ENCODE measurements around the gene HDGFL3. TPM values are rescaled to one million over a fixed set of nuclear protein-coding genes. Genes with fewer than 3 reads are reported as not detected.

Gene HDGFL3
- total RNA-seq, 1 experiment from 2014 or later: 34.1 TPM

- ATAC-seq: no peak
These were observed 95.2 kb downstream of the HDGFL3 start for GRCh38 chr15:83112233-83112955.

GRCh38 chr15:83111149-83111548, 96.5 kb downstream of the HDGFL3 start:
- POLR2A ChIA-PET: no interaction called here
- Histone ChIP-seq H3K36me3 (ENCODE audit: control insufficient read depth, insufficient read depth, low read length) (no peaks in the 10 kb centered on the region), H3K27ac (ENCODE audit: low read length) (no peak overlapping the region), H3K27me3 (ENCODE audit: control insufficient read depth, insufficient read depth, low read length) (no peaks in the 10 kb centered on the region), H3K9me3 (ENCODE audit: control insufficient read depth, insufficient read depth, low read depth, low read length) (no peaks in the 10 kb centered on the region), H3K4me3 (ENCODE audit: low read depth in 2 of 2, low read length in 2 of 2) (no peak overlapping the region), H3K4me1 (ENCODE audit: control insufficient read depth, insufficient read depth, low read length) (no peaks in the 10 kb centered on the region)
- DNase-seq (ENCODE audit: low read depth, low spot score): no peak
- BruUV-seq (replicated peaks): no TSS peak
- no peak for TF ChIP-seq POLR2AphosphoS5 (IDR thresholded peaks at IDR 0.05; ENCODE audit: low read depth, low read length)
- no peak for TF ChIP-seq CTCF (IDR thresholded peaks at IDR 0.05)
- TF ChIP-seq TCF7L2 (IDR thresholded peaks at IDR 0.05; ENCODE audit: low read depth, low read length): no peak
- TF ChIP-seq SIN3A (IDR thresholded peaks at IDR 0.05; ENCODE audit: borderline replicate concordance, insufficient read depth, low read depth, low read length): no peak
- no peak for TF ChIP-seq REST (IDR thresholded peaks at IDR 0.05; ENCODE audit: insufficient read depth in 1 of 2, low read depth in 2 of 2, low read length in 1 of 2)
- ATAC-seq: no peak
- CTCF ChIA-PET: no interaction called here
- intact Hi-C loops (cut with micrococcal nuclease; ENCODE audit: unreplicated experiment) (no loop called here), in situ Hi-C loops (cut with HindIII; ENCODE audit: low pct_unique_long_range_greater_than_20kb, low sequenced_read_pairs) (no loop called here)

More at GRCh38 chr15:83112233-83112955, 95.2 kb downstream of the HDGFL3 start:
- H3K27ac ChIP-seq (ENCODE audit: low read length): no peak overlapping the region
- TF ChIP-seq POLR2AphosphoS5 (IDR thresholded peaks at IDR 0.05; ENCODE audit: low read depth, low read length): no peak
- TF ChIP-seq SIN3A (IDR thresholded peaks at IDR 0.05; ENCODE audit: borderline replicate concordance, insufficient read depth, low read depth, low read length): no peak
- no peak for TF ChIP-seq CTCF (IDR thresholded peaks at IDR 0.05)
- TF ChIP-seq REST (IDR thresholded peaks at IDR 0.05; ENCODE audit: insufficient read depth in 1 of 2, low read depth in 2 of 2, low read length in 1 of 2): no peak
- no peak for TF ChIP-seq TCF7L2 (IDR thresholded peaks at IDR 0.05; ENCODE audit: low read depth, low read length)
- no peak overlapping the region for H3K4me3 ChIP-seq (ENCODE audit: low read depth in 2 of 2, low read length in 2 of 2)
- in situ Hi-C loops (cut with HindIII; ENCODE audit: low pct_unique_long_range_greater_than_20kb, low sequenced_read_pairs) (no loop called here), intact Hi-C loops (cut with micrococcal nuclease; ENCODE audit: unreplicated experiment) (no loop called here)
- no TSS peak for BruUV-seq (replicated peaks)
- no peaks in the 10 kb centered on the region for H3K27me3 ChIP-seq (ENCODE audit: control insufficient read depth, insufficient read depth, low read length)
- no peaks in the 10 kb centered on the region for H3K36me3 ChIP-seq (ENCODE audit: control insufficient read depth, insufficient read depth, low read length)
- ChIA-PET CTCF (no interaction called here), POLR2A (no interaction called here)
- no peaks in the 10 kb centered on the region for H3K4me1 ChIP-seq (ENCODE audit: control insufficient read depth, insufficient read depth, low read length)
- no peak for DNase-seq (ENCODE audit: low read depth, low spot score)
- H3K9me3 ChIP-seq (ENCODE audit: control insufficient read depth, insufficient read depth, low read depth, low read length): no peaks in the 10 kb centered on the region

Data from Panc1 (cell line).